Subcutaneous abdominal adipose tissue (tissue), 5 donors: Measurements from ENCODE around the gene PMM2.

Source experiments
- H3K27ac ChIP-seq: one replicate; pipeline ENCODE4 v1.7.0; 2013; ENCODE audit warnings: low read depth, mild to moderate bottlenecking, inconsistent platforms, low read length, moderate library complexity
- H3K27me3 ChIP-seq, 5 donors: one replicate each; pipeline ENCODE4 v1.7.0; 2013; ENCODE audit warnings: low read length in 5 of 5, inconsistent platforms in 1 of 5; ENCODE audit not compliant: control insufficient read depth in 5 of 5, insufficient read depth in 4 of 5
- H3K36me3 ChIP-seq, 5 donors: one replicate each; pipeline ENCODE4 v1.7.0; 2013; ENCODE audit warnings: low read length in 5 of 5; ENCODE audit not compliant: control insufficient read depth in 5 of 5, insufficient read depth in 5 of 5
- H3K4me1 ChIP-seq, 5 donors: one replicate each; pipeline ENCODE4 v1.7.0; 2013; ENCODE audit warnings: low read length in 5 of 5, mild to moderate bottlenecking in 3 of 5, moderate library complexity in 1 of 5; ENCODE audit not compliant: control insufficient read depth in 5 of 5, insufficient read depth in 5 of 5
- H3K4me3 ChIP-seq, 5 donors: one replicate each; pipeline ENCODE4 v1.7.0; 2013; ENCODE audit warnings: low read length in 5 of 5, low read depth in 1 of 5
- H3K9ac ChIP-seq, 5 donors: one replicate each; pipeline ENCODE4 v1.7.0; 2013; ENCODE audit warnings: low read length in 5 of 5, mild to moderate bottlenecking in 4 of 5, moderate library complexity in 3 of 5
- H3K9me3 ChIP-seq, 5 donors: one replicate each; pipeline ENCODE4 v1.7.0; 2013; ENCODE audit warnings: low read length in 5 of 5; ENCODE audit not compliant: control insufficient read depth in 5 of 5
- donor health status: healthy.
- donor health status: healthy.
- donor health status: healthy.
- donor health status: healthy.
- donor health status: healthy.

The PMM2 gene

GRCh38 chr16:8812162-8812843 is 14.7 kb downstream of the PMM2 start:
- no peak overlapping the region for H3K27ac ChIP-seq
- no peaks in the 10 kb centered on the region for H3K27me3 ChIP-seq
- peaks cover 2 to 14% (median 8%) of the 10 kb centered on the region in 5 donors for H3K4me1 ChIP-seq
- H3K9ac ChIP-seq = no peak overlapping the region
- H3K4me3 ChIP-seq = no peak overlapping the region
- H3K36me3 ChIP-seq = peaks cover 29 to 86% (median 73%) of the 10 kb centered on the region in 5 donors
- H3K9me3 ChIP-seq = no peaks in the 10 kb centered on the region

GRCh38 chr16:8814095-8814806 is 16.6 kb downstream of the PMM2 start:
- H3K9ac ChIP-seq = no peak overlapping the region
- no peaks in the 10 kb centered on the region for H3K27me3 ChIP-seq
- H3K27ac ChIP-seq = no peak overlapping the region
- peaks cover 0 to 9% (median 0%) of the 10 kb centered on the region in 5 donors for H3K4me1 ChIP-seq
- H3K4me3 ChIP-seq = no peak overlapping the region
- peaks cover 29 to 78% (median 67%) of the 10 kb centered on the region in 5 donors for H3K36me3 ChIP-seq
- no peaks in the 10 kb centered on the region for H3K9me3 ChIP-seq

GRCh38 chr16:8816967-8817655 is 19.5 kb downstream of the PMM2 start:
- peaks cover 16 to 65% (median 58%) of the 10 kb centered on the region in 5 donors for H3K36me3 ChIP-seq
- H3K27ac ChIP-seq = no peak overlapping the region
- no peaks in the 10 kb centered on the region for H3K27me3 ChIP-seq

GRCh38 chr16:8818504-8819270 is 21.0 kb downstream of the PMM2 start:
- Histone ChIP-seq H3K4me1 (peaks cover 0 to 18% (median 3%) of the 10 kb centered on the region in 5 donors), H3K27ac (no peak overlapping the region), H3K9ac (no peak overlapping the region), H3K36me3 (peaks cover 14 to 51% (median 43%) of the 10 kb centered on the region in 5 donors), H3K4me3 (no peak overlapping the region), H3K9me3 (no peaks in the 10 kb centered on the region), H3K27me3 (no peaks in the 10 kb centered on the region)

More at GRCh38 chr16:8816967-8817655, 19.5 kb downstream of the PMM2 start:
- Histone ChIP-seq H3K9ac (no peak overlapping the region), H3K9me3 (no peaks in the 10 kb centered on the region), H3K4me1 (peaks cover 0 to 14% (median 3%) of the 10 kb centered on the region in 5 donors), H3K4me3 (no peak overlapping the region)

GRCh38 chr16:8819411-8820034 is 21.9 kb downstream of the PMM2 start:
- H3K27me3 ChIP-seq = no peaks in the 10 kb centered on the region
- no peak overlapping the region for H3K9ac ChIP-seq
- H3K4me3 ChIP-seq = no peak overlapping the region
- peaks cover 0 to 18% (median 3%) of the 10 kb centered on the region in 5 donors for H3K4me1 ChIP-seq
- peaks cover 11 to 44% (median 35%) of the 10 kb centered on the region in 5 donors for H3K36me3 ChIP-seq
- H3K9me3 ChIP-seq = no peaks in the 10 kb centered on the region
- H3K27ac ChIP-seq = no peak overlapping the region

- H3K36me3 ChIP-seq = peaks cover 0 to 28% (median 22%) of the 10 kb centered on the region in 5 donors
- H3K27ac ChIP-seq = no peak overlapping the region
- H3K9me3 ChIP-seq = no peaks in the 10 kb centered on the region
- no peaks in the 10 kb centered on the region for H3K27me3 ChIP-seq
- H3K9ac ChIP-seq = no peak overlapping the region
- H3K4me3 ChIP-seq = no peak overlapping the region
- peaks cover 0 to 13% (median 3%) of the 10 kb centered on the region in 5 donors for H3K4me1 ChIP-seq
Measured at GRCh38 chr16:8822403-8822802, 24.8 kb downstream of the PMM2 start.

- Histone ChIP-seq H3K4me1 (peaks cover 0 to 9% (median 3%) of the 10 kb centered on the region in 5 donors), H3K27ac (no peak overlapping the region), H3K27me3 (no peaks in the 10 kb centered on the region), H3K9ac (no peak overlapping the region), H3K36me3 (peaks cover 0 to 36% (median 21%) of the 10 kb centered on the region in 5 donors), H3K4me3 (no peak overlapping the region), H3K9me3 (no peaks in the 10 kb centered on the region)
Measured at GRCh38 chr16:8826278-8826879, 28.7 kb downstream of the PMM2 start.

- Histone ChIP-seq H3K9me3 (no peaks in the 10 kb centered on the region), H3K4me3 (no peak overlapping the region), H3K4me1 (no peaks in the 10 kb centered on the region), H3K27me3 (no peaks in the 10 kb centered on the region), H3K36me3 (peaks cover 0 to 45% (median 31%) of the 10 kb centered on the region in 5 donors), H3K9ac (no peak overlapping the region), H3K27ac (no peak overlapping the region)
Measured at GRCh38 chr16:8828541-8829165, 31.0 kb downstream of the PMM2 start.

- no peaks in the 10 kb centered on the region for H3K9me3 ChIP-seq
- no peak overlapping the region for H3K27ac ChIP-seq
- H3K36me3 ChIP-seq = peaks cover 0 to 44% (median 31%) of the 10 kb centered on the region in 5 donors
- H3K27me3 ChIP-seq = no peaks in the 10 kb centered on the region
- H3K4me3 ChIP-seq = no peak overlapping the region
- H3K9ac ChIP-seq = no peak overlapping the region
- peaks cover 0 to 8% (median 1%) of the 10 kb centered on the region in 5 donors for H3K4me1 ChIP-seq
Measured at GRCh38 chr16:8831450-8831849, 33.8 kb downstream of the PMM2 start.
